HepG2 (cell line): ENCODE measurements around the gene CERS1. TPM values are rescaled to one million over a fixed set of nuclear protein-coding genes. Genes with fewer than 3 reads are reported as not detected.

ENCODE experiments used
- ATAC-seq: fragments of 200-7000 bp; cut with Tn5 transposase; 3 replicates; pipeline ENCODE4 v1.9.1; 2020; ENCODE audit warnings: mild to moderate bottlenecking, moderate library complexity
- BruUV-seq: library from RNA; stranded (reverse); fragments of 400-500 nt; replicated peaks from 2 replicates; lab custom pipeline; 2021; lab: Mats Ljungman, UMichigan
- CTCF ChIA-PET: fragments of 300-600 bp; formaldehyde crosslinking; extraction: SDS; loops from one replicate; lab custom pipeline; 2021; ENCODE audit warnings: low total read pairs, inconsistent platforms, low intra/inter-chr PET ratio; lab: Yijun Ruan, JAX
- POLR2A ChIA-PET: fragments of 350-600 bp; sonication (Branson Sonifier 250); formaldehyde crosslinking; loops from one replicate; lab custom pipeline; 2020; ENCODE audit warnings: antibody characterized with exemption, inconsistent platforms; lab: Yijun Ruan, JAX
- DNase-seq: peaks from one replicate; pipeline ENCODE4 v3.0.0-alpha.2; 2015; ENCODE audit warnings: low spot score
- FAIRE-seq: peaks from 3 replicates; lab custom pipeline; 2011; peaks lifted over from hg19 to GRCh38; lab: Jason Lieb, UNC
- H2AFZ ChIP-seq: one replicate; pipeline ENCODE4 v1.6.1; 2011; ENCODE audit warnings: low read length, inconsistent platforms
- H3K27ac ChIP-seq: fragments of 300-600 bp; 3 replicates; pipeline ENCODE4 v1.8.0; 2011; ENCODE audit warnings: mixed run types, mild to moderate bottlenecking, mixed read lengths, low read length, inconsistent platforms; ENCODE audit not compliant: insufficient read depth; ENCODE audit errors: extremely low read length
- H3K27me3 ChIP-seq, 2 experiments: fragments of 200-600 bp in 1 of 2; 2 replicates in 1 of 2; 3 replicates in 1 of 2; pipeline versions ENCODE4 v1.6.0 to v1.8.0; 2011; ENCODE audit warnings: low read length in 2 of 2, mild to moderate bottlenecking in 2 of 2, moderate library complexity in 2 of 2, inconsistent platforms in 1 of 2; ENCODE audit not compliant: insufficient read depth in 2 of 2, control insufficient read depth in 1 of 2
- H3K36me3 ChIP-seq, 2 experiments: fragments of 200-600 bp in 1 of 2; replicated peaks in 1 of 2; 2 replicates in 1 of 2; 3 replicates in 1 of 2; pipeline versions ENCODE4 v1.5.1 to v1.8.0; 2011; ENCODE audit warnings: low read length in 2 of 2, inconsistent platforms in 1 of 2; ENCODE audit not compliant: insufficient read depth in 2 of 2, control insufficient read depth in 1 of 2
- H3K4me1 ChIP-seq: 2 replicates; pipeline ENCODE4 v1.5.1; 2012; ENCODE audit warnings: low read length, inconsistent platforms; ENCODE audit not compliant: insufficient read depth
- H3K4me2 ChIP-seq: 2 replicates; pipeline ENCODE4 v1.6.0; 2011; ENCODE audit warnings: low read depth, low read length, inconsistent platforms
- H3K4me3 ChIP-seq, 3 experiments: fragments of 200-600 bp in 1 of 3; sonication (generic), shearing (Covaris generic) in 1 of 3; replicated peaks in 1 of 3; 2 replicates each; pipeline ENCODE4 v1.5.1; 2011 to 2016; ENCODE audit warnings: low read length in 3 of 3, inconsistent platforms in 2 of 3, low read depth in 2 of 3, mild to moderate bottlenecking in 2 of 3, control low read depth in 1 of 3, mixed read lengths in 1 of 3; ENCODE audit not compliant: insufficient read depth in 1 of 3
- H3K79me2 ChIP-seq: one replicate; pipeline ENCODE4 v1.6.1; 2011; ENCODE audit warnings: low read length, inconsistent platforms; ENCODE audit not compliant: insufficient read depth
- H3K9ac ChIP-seq: 2 replicates; pipeline ENCODE4 v1.6.0; 2011; ENCODE audit warnings: mild to moderate bottlenecking, low read depth, low read length, inconsistent platforms; ENCODE audit not compliant: insufficient read depth
- H3K9me3 ChIP-seq: 2 replicates; pipeline ENCODE4 v1.5.1; 2012; ENCODE audit warnings: mild to moderate bottlenecking, low read length
- H4K20me1 ChIP-seq: 2 replicates; pipeline ENCODE4 v1.6.0; 2011; ENCODE audit warnings: inconsistent platforms, mild to moderate bottlenecking, low read length, moderate library complexity; ENCODE audit not compliant: insufficient read depth
- BRCA1 ChIP-seq: sonication (generic); formaldehyde crosslinking; IDR thresholded peaks from 2 replicates; pipeline ENCODE4 v1.4.0; 2020; ENCODE audit warnings: missing genetic modification reagents
- GTF3A ChIP-seq: sonication (generic); formaldehyde crosslinking; conservative IDR thresholded peaks from 2 replicates; pipeline ENCODE4 v1.4.0; 2020; ENCODE audit warnings: mild to moderate bottlenecking, missing genetic modification reagents
- PHF20 ChIP-seq: sonication (generic); formaldehyde crosslinking; IDR thresholded peaks from 2 replicates; pipeline ENCODE4 v1.5.0; 2020; ENCODE audit warnings: mild to moderate bottlenecking, missing genetic modification reagents
- SP1 ChIP-seq, 2 experiments: fragments of 450-650 bp in 1 of 2; sonication (generic) in 1 of 2; formaldehyde crosslinking in 1 of 2; IDR thresholded peaks; 2 replicates each; pipeline versions ENCODE4 v1.4.0 to v1.6.1; 2016 to 2020; ENCODE audit warnings: missing genetic modification reagents in 1 of 2
- TAF1 ChIP-seq: sonication (generic); formaldehyde crosslinking; IDR thresholded peaks from 2 replicates; pipeline ENCODE4 v1.4.0; 2020; ENCODE audit warnings: missing genetic modification reagents
- U2AF1 ChIP-seq: fragments of 200-400 bp; formaldehyde crosslinking; optimal IDR thresholded peaks from 2 replicates; pipeline ENCODE3; 2017; ENCODE audit warnings: mild to moderate bottlenecking, low read depth, low read length
- ZBTB20 ChIP-seq: sonication (generic); formaldehyde crosslinking; IDR thresholded peaks from 2 replicates; pipeline ENCODE4 v1.8.1; 2023; ENCODE audit warnings: missing genetic modification reagents, low read depth, mild to moderate bottlenecking, borderline replicate concordance
- ZNF121 ChIP-seq: sonication (generic); formaldehyde crosslinking; IDR thresholded peaks from 2 replicates; pipeline ENCODE4 v1.5.0; 2020; ENCODE audit warnings: mild to moderate bottlenecking, missing genetic modification reagents
- ZNF264 ChIP-seq: sonication (generic); formaldehyde crosslinking; IDR thresholded peaks from 2 replicates; pipeline ENCODE4 v1.4.0; 2020; ENCODE audit warnings: missing genetic modification reagents
- ZNF660 ChIP-seq: sonication (generic); formaldehyde crosslinking; IDR thresholded peaks from 2 replicates; pipeline ENCODE4 v1.5.1; 2020; ENCODE audit warnings: mild to moderate bottlenecking, low read depth, missing genetic modification reagents, borderline replicate concordance
- ZNF891 ChIP-seq: sonication (generic); formaldehyde crosslinking; IDR thresholded peaks from 2 replicates; pipeline ENCODE4 v1.5.0; 2020; ENCODE audit warnings: mild to moderate bottlenecking, missing genetic modification reagents
- WGBS: methylation state at CpG from one replicate; pipeline ENCODE4 v1.1.6; 2017; ENCODE audit warnings: low lambda C conversion rate; 5-methylcytosine and 5-hydroxymethylcytosine counted together
- in situ Hi-C: cut with HindIII; loops from 2 replicates; pipeline ENCODE4 v1.10.0; 2017; ENCODE audit warnings: low pct_unique_long_range_greater_than_20kb; ENCODE audit not compliant: extremely low pct_ligation_motif_present
- intact Hi-C: fragments of 100-400 bp; cut with micrococcal nuclease; formaldehyde crosslinking; loops from one replicate; pipeline ENCODE4 v1.10.0; 2022; ENCODE audit not compliant: unreplicated experiment
- polyA plus RNA-seq, 8 experiments: library from polyadenylated mRNA; depleted of rRNA in 3 of 8; stranded (reverse) in 7 of 8; unstranded in 1 of 8; fragments of >200 nt; fragmentation: Illumina TruSeq in 4 of 8; extraction: Trizol in 4 of 8; gene quantifications; 2 replicates each; pipeline versions ENCODE4 v1.2.1 to v1.2.3, GENCODE V29; 2011 to 2016; ENCODE audit warnings: low read depth in 4 of 8, missing spikeins in 1 of 8, mixed read lengths in 1 of 8; ENCODE audit not compliant: insufficient read depth in 1 of 8
- total RNA-seq, 5 experiments: library from RNA; depleted of rRNA; stranded (reverse); fragments of >200 nt; fragmentation: Illumina TruSeq; extraction: Trizol; gene quantifications; 2 replicates each; pipeline ENCODE4 v1.2.3, GENCODE V29; 2016; ENCODE audit warnings: low read depth in 1 of 5
- TF ChIP-seq, protein P1 (sequence below): sonication (generic); formaldehyde crosslinking; IDR thresholded peaks from 2 replicates; pipeline ENCODE4 v1.4.0; 2020; ENCODE audit warnings: missing genetic modification reagents
- TF ChIP-seq, protein P2 (sequence below): sonication (generic); formaldehyde crosslinking; IDR thresholded peaks from 2 replicates; pipeline ENCODE4 v1.4.0; 2020; ENCODE audit warnings: missing genetic modification reagents
- TF ChIP-seq, protein P3 (sequence below): sonication (generic); formaldehyde crosslinking; IDR thresholded peaks from 2 replicates; pipeline ENCODE4 v1.8.0; 2022; ENCODE audit warnings: missing genetic modification reagents, mild to moderate bottlenecking, borderline replicate concordance
- TF ChIP-seq, protein P4 (sequence below): IDR thresholded peaks from 2 replicates; pipeline ENCODE4 v1.6.1; 2012; ENCODE audit warnings: low read length, improper control_type of control experiment

CERS1 gene
- total and polyA plus RNA-seq, 2 of the 13 experiments (the other 11 are each of a cell fraction or from before 2014, with no cell fraction given), result 4.6 to 9.8 TPM

DNA sequence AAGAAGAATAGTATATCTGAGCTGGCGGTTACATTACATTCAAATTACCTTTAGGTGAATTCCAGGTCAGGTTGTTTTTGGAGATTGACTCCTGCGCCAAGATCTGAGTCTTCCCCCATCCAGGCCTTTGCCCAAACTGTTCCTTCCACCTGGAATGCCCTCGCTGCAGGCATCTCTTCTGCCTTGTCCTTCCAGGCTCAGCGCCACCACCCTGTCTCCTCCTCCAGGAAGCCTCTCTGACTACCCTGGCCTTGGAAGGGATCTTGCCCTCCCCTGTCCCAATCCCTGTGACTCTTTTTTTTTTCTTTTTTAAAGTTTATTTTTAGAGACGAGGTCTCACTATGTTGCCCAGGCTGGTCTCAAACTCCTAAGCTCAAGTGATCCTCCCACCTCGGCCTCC is 46.7 kb upstream of the CERS1 start:
- Histone ChIP-seq H3K27ac (no peak overlapping the region), H4K20me1 (no peaks in the 10 kb centered on the region), H3K4me3 (no peak overlapping the region), H3K9me3 (no peaks in the 10 kb centered on the region), H3K4me2 (no peak overlapping the region; the same call in 1 of the 2 replicates), H2AFZ (no peak overlapping the region), H3K9ac (no peak overlapping the region), H3K36me3 (peaks cover 0 to 1% of the 10 kb centered on the region in 2 experiments; a peak in 1 of 5 replicates), H3K4me1 (peaks cover 52% of the 10 kb centered on the region), H3K79me2 (no peaks in the 10 kb centered on the region), H3K27me3 (no peaks in the 10 kb centered on the region)
- DNase-seq (no peak), FAIRE-seq (no peak), ATAC-seq (no peak)
- CTCF ChIA-PET, result no interaction called here
- intact Hi-C loops (loop anchor here (1.0 to 2.0 kb wide), 2 partner anchors 18 to 44 kb away; no protein-coding TSS in a partner anchor), in situ Hi-C loops (loop anchor here (5.0 kb wide), 1 partner anchor 45 kb away; no protein-coding TSS in a partner anchor)
- POLR2A ChIA-PET, result no interaction called here
- TF ChIP-seq, protein P1, sequence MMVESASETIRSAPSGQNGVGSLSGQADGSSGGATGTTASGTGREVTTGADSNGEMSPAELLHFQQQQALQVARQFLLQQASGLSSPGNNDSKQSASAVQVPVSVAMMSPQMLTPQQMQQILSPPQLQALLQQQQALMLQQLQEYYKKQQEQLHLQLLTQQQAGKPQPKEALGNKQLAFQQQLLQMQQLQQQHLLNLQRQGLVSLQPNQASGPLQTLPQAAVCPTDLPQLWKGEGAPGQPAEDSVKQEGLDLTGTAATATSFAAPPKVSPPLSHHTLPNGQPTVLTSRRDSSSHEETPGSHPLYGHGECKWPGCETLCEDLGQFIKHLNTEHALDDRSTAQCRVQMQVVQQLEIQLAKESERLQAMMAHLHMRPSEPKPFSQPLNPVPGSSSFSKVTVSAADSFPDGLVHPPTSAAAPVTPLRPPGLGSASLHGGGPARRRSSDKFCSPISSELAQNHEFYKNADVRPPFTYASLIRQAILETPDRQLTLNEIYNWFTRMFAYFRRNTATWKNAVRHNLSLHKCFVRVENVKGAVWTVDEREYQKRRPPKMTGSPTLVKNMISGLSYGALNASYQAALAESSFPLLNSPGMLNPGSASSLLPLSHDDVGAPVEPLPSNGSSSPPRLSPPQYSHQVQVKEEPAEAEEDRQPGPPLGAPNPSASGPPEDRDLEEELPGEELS (CRISPR knock-in tag), result no peak
- TF ChIP-seq PHF20 (CRISPR knock-in tag) (no peak), ZBTB20 (CRISPR knock-in tag) (no peak), TAF1 (CRISPR knock-in tag) (no peak), GTF3A (CRISPR knock-in tag) (no peak), BRCA1 (CRISPR knock-in tag) (no peak), ZNF264 (no peak), U2AF1 (no peak), ZNF121 (CRISPR knock-in tag) (no peak), SP1 (IDR thresholded peaks at IDR 0.05) (no peak), SP1 (CRISPR knock-in tag; IDR thresholded peaks at IDR 0.05) (no peak), ZNF660 (no peak), ZNF891 (no peak)
- TF ChIP-seq, protein P2, sequence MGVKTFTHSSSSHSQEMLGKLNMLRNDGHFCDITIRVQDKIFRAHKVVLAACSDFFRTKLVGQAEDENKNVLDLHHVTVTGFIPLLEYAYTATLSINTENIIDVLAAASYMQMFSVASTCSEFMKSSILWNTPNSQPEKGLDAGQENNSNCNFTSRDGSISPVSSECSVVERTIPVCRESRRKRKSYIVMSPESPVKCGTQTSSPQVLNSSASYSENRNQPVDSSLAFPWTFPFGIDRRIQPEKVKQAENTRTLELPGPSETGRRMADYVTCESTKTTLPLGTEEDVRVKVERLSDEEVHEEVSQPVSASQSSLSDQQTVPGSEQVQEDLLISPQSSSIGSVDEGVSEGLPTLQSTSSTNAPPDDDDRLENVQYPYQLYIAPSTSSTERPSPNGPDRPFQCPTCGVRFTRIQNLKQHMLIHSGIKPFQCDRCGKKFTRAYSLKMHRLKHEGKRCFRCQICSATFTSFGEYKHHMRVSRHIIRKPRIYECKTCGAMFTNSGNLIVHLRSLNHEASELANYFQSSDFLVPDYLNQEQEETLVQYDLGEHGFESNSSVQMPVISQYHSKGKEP, result no peak
- TF ChIP-seq, protein P3, sequence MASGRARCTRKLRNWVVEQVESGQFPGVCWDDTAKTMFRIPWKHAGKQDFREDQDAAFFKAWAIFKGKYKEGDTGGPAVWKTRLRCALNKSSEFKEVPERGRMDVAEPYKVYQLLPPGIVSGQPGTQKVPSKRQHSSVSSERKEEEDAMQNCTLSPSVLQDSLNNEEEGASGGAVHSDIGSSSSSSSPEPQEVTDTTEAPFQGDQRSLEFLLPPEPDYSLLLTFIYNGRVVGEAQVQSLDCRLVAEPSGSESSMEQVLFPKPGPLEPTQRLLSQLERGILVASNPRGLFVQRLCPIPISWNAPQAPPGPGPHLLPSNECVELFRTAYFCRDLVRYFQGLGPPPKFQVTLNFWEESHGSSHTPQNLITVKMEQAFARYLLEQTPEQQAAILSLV (CRISPR knock-in tag), result no peak
- TF ChIP-seq, protein P4, sequence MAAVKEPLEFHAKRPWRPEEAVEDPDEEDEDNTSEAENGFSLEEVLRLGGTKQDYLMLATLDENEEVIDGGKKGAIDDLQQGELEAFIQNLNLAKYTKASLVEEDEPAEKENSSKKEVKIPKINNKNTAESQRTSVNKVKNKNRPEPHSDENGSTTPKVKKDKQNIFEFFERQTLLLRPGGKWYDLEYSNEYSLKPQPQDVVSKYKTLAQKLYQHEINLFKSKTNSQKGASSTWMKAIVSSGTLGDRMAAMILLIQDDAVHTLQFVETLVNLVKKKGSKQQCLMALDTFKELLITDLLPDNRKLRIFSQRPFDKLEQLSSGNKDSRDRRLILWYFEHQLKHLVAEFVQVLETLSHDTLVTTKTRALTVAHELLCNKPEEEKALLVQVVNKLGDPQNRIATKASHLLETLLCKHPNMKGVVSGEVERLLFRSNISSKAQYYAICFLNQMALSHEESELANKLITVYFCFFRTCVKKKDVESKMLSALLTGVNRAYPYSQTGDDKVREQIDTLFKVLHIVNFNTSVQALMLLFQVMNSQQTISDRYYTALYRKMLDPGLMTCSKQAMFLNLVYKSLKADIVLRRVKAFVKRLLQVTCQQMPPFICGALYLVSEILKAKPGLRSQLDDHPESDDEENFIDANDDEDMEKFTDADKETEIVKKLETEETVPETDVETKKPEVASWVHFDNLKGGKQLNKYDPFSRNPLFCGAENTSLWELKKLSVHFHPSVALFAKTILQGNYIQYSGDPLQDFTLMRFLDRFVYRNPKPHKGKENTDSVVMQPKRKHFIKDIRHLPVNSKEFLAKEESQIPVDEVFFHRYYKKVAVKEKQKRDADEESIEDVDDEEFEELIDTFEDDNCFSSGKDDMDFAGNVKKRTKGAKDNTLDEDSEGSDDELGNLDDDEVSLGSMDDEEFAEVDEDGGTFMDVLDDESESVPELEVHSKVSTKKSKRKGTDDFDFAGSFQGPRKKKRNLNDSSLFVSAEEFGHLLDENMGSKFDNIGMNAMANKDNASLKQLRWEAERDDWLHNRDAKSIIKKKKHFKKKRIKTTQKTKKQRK, result no peak
- WGBS, result 53% methylated on average over 6 of the region's 6 CpGs
- BruUV-seq, result no TSS peak
